Kidney tubule cell (primary cell): ENCODE measurements around the gene AMH.

Source experiments
- DNase-seq: peaks from one replicate; pipeline ENCODE4 v3.0.0-alpha.2; 2018; ENCODE audit warnings: low spot score

The AMH gene

GRCh38 chr19:2287585-2288337 lies 38.6 kb downstream of the AMH start:
- no peak for DNase-seq

- DNase-seq, result no peak
Observed at GRCh38 chr19:2288338-2288817, 39.3 kb downstream of the AMH start.

DNA sequence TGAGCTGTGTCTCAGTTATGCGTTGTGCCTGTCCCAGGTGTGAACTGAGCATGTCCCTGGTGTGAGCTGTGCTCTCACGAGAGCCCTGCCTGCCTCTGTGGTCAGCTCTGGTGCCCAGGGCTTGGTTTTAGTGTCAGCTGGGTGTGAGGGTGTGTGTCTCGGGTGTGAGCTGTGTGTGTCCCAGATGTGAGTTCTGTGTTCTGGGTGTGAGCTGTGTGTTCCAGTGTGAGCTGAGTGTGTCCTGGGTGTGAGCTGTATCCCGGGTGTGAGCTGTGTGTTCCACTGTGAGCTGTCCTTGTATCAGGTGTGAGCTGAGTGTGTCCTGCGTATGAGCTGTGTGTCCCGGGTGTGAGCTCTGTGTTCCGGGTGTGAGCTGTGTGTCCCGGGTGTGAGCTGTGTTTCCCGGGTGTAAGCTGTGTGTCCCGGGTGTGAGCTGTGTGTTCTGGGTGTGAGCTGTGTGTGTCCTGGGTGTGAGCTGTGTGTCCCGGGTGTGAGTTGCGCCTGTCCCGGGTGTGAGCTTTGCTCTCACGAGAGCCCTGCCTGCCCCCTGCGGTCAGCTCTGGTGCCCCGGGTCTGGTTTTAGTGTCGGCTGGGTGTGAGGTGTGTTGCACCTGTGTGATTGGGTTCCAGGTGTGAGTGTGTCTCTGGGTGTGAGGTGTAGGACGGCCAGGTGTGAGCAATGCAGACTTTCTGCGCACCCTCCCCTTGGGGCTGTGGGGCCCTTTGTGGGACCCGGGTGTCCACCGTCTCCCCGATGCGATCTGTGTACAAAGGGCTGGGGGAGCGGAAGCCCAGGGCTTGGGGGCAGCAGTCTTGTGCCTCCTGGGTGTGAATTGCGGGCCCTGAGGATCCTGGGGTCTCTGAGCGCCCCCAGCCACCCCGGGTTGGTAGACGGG lies 39.9 kb downstream of the AMH start:
- no peak for DNase-seq

- no peak for DNase-seq
Observed at GRCh38 chr19:2289714-2290435, 40.8 kb downstream of the AMH start.

GRCh38 chr19:2290441-2291184 lies 41.5 kb downstream of the AMH start:
- DNase-seq, result no peak

- DNase-seq, result no peak
Observed at GRCh38 chr19:2291185-2291751, 42.1 kb downstream of the AMH start.

DNA sequence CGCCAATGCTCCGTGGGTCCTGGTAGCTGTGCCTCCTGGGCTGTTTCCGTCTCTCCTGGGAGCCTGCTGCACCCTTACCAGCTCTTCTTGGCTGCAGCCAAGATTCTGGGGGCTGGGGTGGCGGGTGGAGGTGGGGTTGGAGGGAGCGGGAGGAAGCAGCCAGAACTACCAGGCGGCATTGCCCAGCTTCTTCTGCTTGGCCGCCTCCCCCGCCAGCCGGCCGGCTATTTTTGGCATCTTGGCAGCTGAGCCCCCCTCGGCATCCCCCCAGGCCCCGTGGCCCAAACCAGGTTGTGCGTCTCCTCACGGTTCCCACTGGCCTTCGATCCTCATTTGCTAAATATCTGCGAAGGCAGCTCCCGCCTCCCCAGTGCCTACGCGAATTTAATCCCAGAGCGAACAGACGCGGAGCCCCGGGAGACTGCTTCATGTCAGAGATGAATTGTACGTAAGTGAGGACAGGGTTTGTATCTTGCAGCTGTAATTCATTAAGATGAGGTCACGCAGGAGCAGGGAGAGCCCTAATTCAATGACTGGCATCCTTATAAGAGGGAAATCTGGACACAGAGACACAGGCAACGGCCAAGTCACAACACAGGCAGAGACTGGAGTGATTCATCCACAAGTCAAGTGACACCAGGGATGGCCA lies 45.7 kb downstream of the AMH start:
- DNase-seq, result no peak

DNA sequence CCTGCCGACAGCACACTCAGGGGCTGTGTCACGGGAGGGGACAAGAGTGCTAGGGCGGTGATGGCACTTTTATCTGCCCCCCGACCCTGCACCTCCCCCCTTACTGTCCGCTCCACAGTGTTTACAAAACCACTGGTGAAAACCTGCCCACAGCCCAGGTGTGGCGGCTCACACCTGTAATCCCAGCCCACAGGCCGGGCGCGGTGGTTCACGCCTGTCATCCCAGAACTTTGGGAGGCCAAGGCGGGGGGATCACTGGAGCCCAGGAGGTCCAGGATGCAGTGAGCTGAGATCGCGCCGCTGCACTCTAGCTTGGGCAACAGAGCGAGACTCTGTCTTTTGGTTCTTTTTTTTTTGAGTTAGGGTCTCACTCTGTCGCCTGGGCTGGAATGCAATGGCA lies 47.0 kb downstream of the AMH start:
- DNase-seq, result no peak

DNA sequence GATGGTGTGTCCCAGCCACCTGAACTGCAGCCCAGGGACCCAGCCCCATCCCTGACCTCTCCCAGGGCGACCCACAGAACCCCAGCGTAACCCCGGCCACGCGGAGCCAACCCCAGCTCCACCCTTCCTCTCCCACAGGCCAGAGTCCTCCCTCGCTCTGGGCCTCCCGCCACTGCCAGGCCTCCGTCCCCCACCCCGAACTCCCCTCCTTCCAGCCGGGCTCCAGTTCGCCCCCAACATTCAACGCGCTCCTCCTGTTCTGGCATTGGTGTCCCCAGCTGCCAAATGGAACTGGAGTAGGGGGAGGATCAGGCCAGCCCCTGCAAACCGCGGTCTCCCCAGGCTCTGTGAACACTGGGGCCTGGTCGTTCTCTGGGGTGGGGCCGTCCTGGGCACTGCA lies 51.4 kb downstream of the AMH start:
- DNase-seq, result no peak
